Natural killer cell (primary cell): ENCODE data around the gene STRN3. TPM values are rescaled to one million over a fixed set of nuclear protein-coding genes. Genes with fewer than 3 reads are reported as not detected.
"Not testable (repeated sequence)": the region's sequence is repeated elsewhere in the genome, so short reads cannot be mapped to it uniquely, and the experiment has no call there.

Experiments used
- ATAC-seq, 3 donors: fragments of 150-1000 bp in 2 of 3; fragments of 200-7000 bp in 1 of 3; cut with Tn5 transposase; 1 replicate in 1 of 3; 2 replicates in 2 of 3; pipeline ENCODE4 v1.10.0; 2021; ENCODE audit warnings: mild to moderate bottlenecking in 2 of 3, moderate library complexity in 2 of 3
- DNase-seq, 2 donors: peaks; one replicate each; pipeline versions ENCODE4 v3.0.0 to v3.0.0-alpha.2; 2013 to 2021; ENCODE audit warnings: mixed read lengths in 1 of 2
- H3K27ac ChIP-seq: one replicate; pipeline ENCODE4 v1.5.1; 2013; ENCODE audit warnings: mild to moderate bottlenecking, low read length
- H3K27me3 ChIP-seq: one replicate; pipeline ENCODE4 v1.6.1; 2013; ENCODE audit warnings: low read length; ENCODE audit not compliant: control insufficient read depth, insufficient read depth
- H3K36me3 ChIP-seq: one replicate; pipeline ENCODE4 v1.6.1; 2013; ENCODE audit warnings: low read length; ENCODE audit not compliant: control insufficient read depth, insufficient read depth
- H3K4me1 ChIP-seq: one replicate; pipeline ENCODE4 v1.6.1; 2013; ENCODE audit warnings: low read length; ENCODE audit not compliant: control insufficient read depth, insufficient read depth
- H3K4me3 ChIP-seq: one replicate; pipeline ENCODE4 v1.5.1; 2013; ENCODE audit warnings: low read length
- H3K9me3 ChIP-seq: one replicate; pipeline ENCODE4 v1.6.1; 2013; ENCODE audit warnings: low read length; ENCODE audit not compliant: control insufficient read depth, insufficient read depth
- H3K27ac Mint-ChIP-seq, 2 donors: one replicate each; pipeline ENCODE4 v1.8.0; 2022; ENCODE audit warnings: mild to moderate bottlenecking in 2 of 2, mixed read lengths in 2 of 2, moderate library complexity in 1 of 2
- H3K27me3 Mint-ChIP-seq, 2 donors: one replicate each; pipeline ENCODE4 v1.8.0; 2022; ENCODE audit warnings: low read depth in 2 of 2, mixed read lengths in 2 of 2
- H3K36me3 Mint-ChIP-seq: one replicate; pipeline ENCODE4 v1.8.0; 2022; ENCODE audit warnings: mixed read lengths
- H3K4me1 Mint-ChIP-seq, 2 donors: one replicate each; pipeline ENCODE4 v1.8.0; 2022; ENCODE audit warnings: mixed read lengths in 2 of 2
- H3K4me3 Mint-ChIP-seq: one replicate; pipeline ENCODE4 v1.8.0; 2022; ENCODE audit warnings: mild to moderate bottlenecking, moderate library complexity, mixed read lengths
- H3K9me3 Mint-ChIP-seq, 2 donors: one replicate each; pipeline ENCODE4 v1.8.0; 2022; ENCODE audit warnings: mixed read lengths in 2 of 2
- CTCF ChIP-seq: fragments of 200-600 bp; IDR thresholded peaks from one replicate; pipeline ENCODE4 v1.8.0; 2022; ENCODE audit warnings: antibody characterized with exemption
- WGBS: methylation state at CpG from one replicate; pipeline ENCODE4 v1.1.7; 2013; ENCODE audit warnings: missing lambda C conversion rate; ENCODE audit not compliant: insufficient coverage; 5-methylcytosine and 5-hydroxymethylcytosine counted together
- intact Hi-C: fragments of 100-400 bp; cut with micrococcal nuclease; formaldehyde crosslinking; loops from one replicate; pipeline ENCODE4 v1.14.2; 2022
- total RNA-seq, 4 donors: library from RNA; stranded (reverse); fragments of 120-200 nt in 1 of 4; gene quantifications; one replicate each; pipeline versions ENCODE4 v1.2.3 to v1.2.4, GENCODE V29; 2013 to 2022

The STRN3 gene
- total RNA-seq, 3 donors from 2014 or later (not counting 1 experiment from before 2014, with no cell fraction given): 19.5 to 34.2 (median 31.1) TPM

- Mint-ChIP-seq H3K36me3 (peaks cover 6% of the 10 kb centered on the region), H3K9me3 (no peaks in the 10 kb centered on the region), H3K27ac (peak overlapping the region in 1 of 2 donors; percentile 6), H3K27me3 (no peaks in the 10 kb centered on the region), H3K4me1 (peaks cover 0 to 19% of the 10 kb centered on the region in 2 donors), H3K4me3 (no peak overlapping the region)
- WGBS: 100% methylated on average over 1 of the region's 2 CpGs
- Histone ChIP-seq H3K9me3 (no peaks in the 10 kb centered on the region), H3K4me3 (no peak overlapping the region), H3K36me3 (peaks cover 25% of the 10 kb centered on the region), H3K27ac (no peak overlapping the region), H3K27me3 (no peaks in the 10 kb centered on the region), H3K4me1 (no peaks in the 10 kb centered on the region)
- DNase-seq (no peak), ATAC-seq (no peak)
- no peak for TF ChIP-seq CTCF
- intact Hi-C loops: no loop called here
Observed at GRCh38 chr14:30938617-30939016, 87.6 kb downstream of the STRN3 start.

- Mint-ChIP-seq H3K27me3 (no peaks in the 10 kb centered on the region), H3K4me1 (peaks cover 2% of the 10 kb centered on the region in 2 donors), H3K9me3 (no peaks in the 10 kb centered on the region), H3K36me3 (peaks cover 6% of the 10 kb centered on the region), H3K27ac (no peak overlapping the region), H3K4me3 (no peak overlapping the region)
- no peak overlapping the region for H3K27ac ChIP-seq
- H3K4me1 ChIP-seq: no peaks in the 10 kb centered on the region
- H3K4me3 ChIP-seq: no peak overlapping the region
- no peaks in the 10 kb centered on the region for H3K9me3 ChIP-seq
- no CpG with 5 or more reads among the region's 2 CpGs for WGBS
- H3K27me3 ChIP-seq: no peaks in the 10 kb centered on the region
- TF ChIP-seq CTCF: no peak
- no peak for ATAC-seq
- intact Hi-C loops: no loop called here
- DNase-seq: no peak
- H3K36me3 ChIP-seq: peaks cover 25% of the 10 kb centered on the region
Observed at GRCh38 chr14:30935445-30935844, 90.7 kb downstream of the STRN3 start.

GRCh38 chr14:30933937-30934336 lies 92.2 kb downstream of the STRN3 start:
- H3K27me3 Mint-ChIP-seq: not testable (repeated sequence)

GRCh38 chr14:30928462-30928861 lies 97.7 kb downstream of the STRN3 start:
- no peak for ATAC-seq
- no peak for TF ChIP-seq CTCF

More at GRCh38 chr14:30933937-30934336, 92.2 kb downstream of the STRN3 start:
- peaks cover 21% of the 10 kb centered on the region for H3K36me3 ChIP-seq
- H3K4me3 Mint-ChIP-seq, H3K9me3 Mint-ChIP-seq, H3K36me3 Mint-ChIP-seq, H3K27ac Mint-ChIP-seq, H3K27ac ChIP-seq, H3K27me3 ChIP-seq, H3K4me3 ChIP-seq, H3K9me3 ChIP-seq, H3K4me1 ChIP-seq, H3K4me1 Mint-ChIP-seq, ATAC-seq, intact Hi-C loops, DNase-seq: not testable (repeated sequence)
- 98% methylated on average over 11 of the region's 13 CpGs for WGBS

More at GRCh38 chr14:30928462-30928861, 97.7 kb downstream of the STRN3 start:
- H3K4me3 ChIP-seq: no peak overlapping the region
- H3K27ac ChIP-seq: no peak overlapping the region
- H3K4me1 ChIP-seq: no peaks in the 10 kb centered on the region
- no peaks in the 10 kb centered on the region for H3K9me3 ChIP-seq
- no peaks in the 10 kb centered on the region for H3K27me3 ChIP-seq
- H3K9me3 Mint-ChIP-seq: no peaks in the 10 kb centered on the region
- H3K36me3 ChIP-seq: peaks cover 3% of the 10 kb centered on the region
- H3K4me1 Mint-ChIP-seq: peaks cover 11 to 14% of the 10 kb centered on the region in 2 donors
- intact Hi-C loops: no loop called here
- no peak for DNase-seq
- H3K27me3 Mint-ChIP-seq: no peaks in the 10 kb centered on the region
- H3K27ac Mint-ChIP-seq: no peak overlapping the region
- no peaks in the 10 kb centered on the region for H3K36me3 Mint-ChIP-seq
- no peak overlapping the region for H3K4me3 Mint-ChIP-seq
